Glomerular visceral epithelial cell (primary cell): ENCODE data around the gene CBLB.

ENCODE experiments used
- DNase-seq: peaks from one replicate; pipeline ENCODE4 v3.0.0-alpha.2; 2016; ENCODE audit errors: extremely low spot score

Gene CBLB

DNA sequence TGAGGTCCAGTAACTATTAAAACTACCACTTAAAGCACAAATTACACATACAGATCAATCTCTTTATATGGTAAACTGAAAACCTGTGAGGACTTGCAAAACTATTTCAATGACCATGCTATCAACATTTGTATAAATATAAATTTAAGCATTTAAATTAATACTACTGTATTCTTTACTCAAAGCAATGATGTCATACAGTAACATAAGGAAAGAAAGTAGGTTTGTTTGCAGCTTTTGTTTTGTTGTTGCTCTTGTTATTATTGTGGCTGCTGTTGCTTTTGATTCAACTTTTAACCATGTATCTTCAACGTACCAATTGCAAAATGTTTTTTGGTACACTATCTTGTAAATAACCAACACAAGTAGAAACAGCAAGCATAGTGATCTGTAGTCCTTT, 22.0 kb downstream of the CBLB start:
- DNase-seq = no peak

DNA sequence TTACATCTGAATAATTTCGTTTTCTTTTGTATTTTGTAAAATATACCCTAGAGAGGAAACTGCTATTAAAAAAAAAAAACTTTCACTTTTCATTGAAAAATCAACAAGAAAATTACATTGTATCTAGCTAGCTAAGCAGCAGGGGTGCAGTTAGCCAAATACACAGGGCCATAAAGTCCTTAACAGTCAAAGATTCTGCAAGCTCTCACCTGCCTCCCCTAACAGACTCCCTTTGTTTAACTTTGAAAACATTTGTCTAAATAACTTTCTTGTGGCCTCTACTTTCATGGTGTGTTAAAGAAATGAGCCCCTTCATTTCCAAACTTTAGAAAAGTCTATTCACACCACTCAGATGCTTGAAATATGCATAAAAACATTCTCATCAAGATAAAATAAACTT, 23.3 kb downstream of the CBLB start:
- DNase-seq = no peak

DNA sequence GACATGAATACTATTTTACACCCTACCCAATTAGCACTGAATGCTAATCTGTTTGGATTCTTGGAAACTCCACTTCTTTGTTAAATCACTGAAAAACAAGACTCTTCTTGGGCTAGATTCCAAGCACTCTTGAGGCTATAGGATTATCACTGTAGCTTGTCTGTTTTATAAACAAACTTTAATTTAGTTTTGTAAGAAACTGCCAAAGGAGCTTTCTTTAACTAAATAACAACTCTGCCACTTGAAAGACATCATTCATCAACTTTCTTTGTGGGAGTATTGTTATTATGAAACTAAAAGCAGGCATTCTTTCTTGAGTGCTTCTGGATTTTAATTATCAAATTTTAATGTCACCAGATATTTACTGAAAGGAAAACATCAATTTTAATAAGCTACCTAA, 24.1 kb downstream of the CBLB start:
- DNase-seq = no peak

DNA sequence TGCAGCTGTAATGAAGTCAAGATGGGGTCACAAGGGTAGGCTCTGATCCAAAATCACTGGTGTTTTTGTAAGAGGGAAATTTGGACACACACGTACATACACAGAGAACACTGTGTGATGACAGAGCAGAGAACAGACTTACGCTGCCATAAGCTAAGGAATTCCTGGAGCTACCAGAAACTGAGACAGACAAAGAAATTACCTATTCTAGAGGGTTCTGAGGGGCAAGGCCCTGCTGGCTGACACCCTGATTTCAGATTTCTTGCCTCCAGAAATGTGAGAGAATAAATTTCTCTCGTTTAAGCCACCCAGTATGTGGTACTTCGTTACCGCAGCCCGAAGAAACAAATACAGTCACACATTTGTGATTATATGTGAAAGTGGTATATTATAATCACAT, 24.8 kb downstream of the CBLB start:
- no peak for DNase-seq

DNA sequence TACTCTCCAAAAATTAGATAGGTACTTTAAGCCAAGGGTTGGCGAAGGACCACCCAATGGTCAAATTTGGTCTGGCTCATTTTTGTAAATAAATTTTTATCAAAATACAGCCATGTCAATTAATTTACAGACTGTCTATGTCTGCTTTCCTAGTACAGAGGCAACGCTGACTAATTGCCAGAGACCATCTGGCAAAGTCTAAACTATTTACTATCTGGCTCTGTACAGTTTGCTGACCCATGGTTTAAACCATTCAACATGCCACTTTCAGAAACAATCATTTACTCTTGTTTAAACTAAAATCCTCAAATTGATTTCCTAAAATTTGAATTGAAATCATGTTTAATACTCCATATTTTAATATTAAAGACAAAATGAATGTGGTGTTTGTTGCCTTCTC, 25.9 kb downstream of the CBLB start:
- no peak for DNase-seq

DNA sequence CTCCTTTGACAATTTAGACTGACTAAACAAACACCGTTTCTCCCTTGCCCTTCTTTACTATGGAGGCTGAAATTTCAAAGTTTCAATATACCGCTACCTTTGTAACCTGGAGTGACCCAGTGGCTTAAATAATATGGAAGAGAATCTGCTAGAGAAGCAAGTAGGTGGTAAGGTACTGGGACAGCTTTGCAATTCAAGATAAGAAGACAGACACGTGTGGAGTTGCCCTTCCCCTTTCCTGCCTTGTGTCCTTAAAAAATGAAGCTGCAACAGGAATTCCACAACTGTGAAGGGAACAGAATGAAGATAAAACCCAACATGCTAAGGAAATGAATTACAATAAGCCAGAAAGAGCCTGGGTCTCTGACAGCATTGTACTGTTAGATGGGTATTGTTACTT, 26.4 kb downstream of the CBLB start:
- DNase-seq = no peak

DNA sequence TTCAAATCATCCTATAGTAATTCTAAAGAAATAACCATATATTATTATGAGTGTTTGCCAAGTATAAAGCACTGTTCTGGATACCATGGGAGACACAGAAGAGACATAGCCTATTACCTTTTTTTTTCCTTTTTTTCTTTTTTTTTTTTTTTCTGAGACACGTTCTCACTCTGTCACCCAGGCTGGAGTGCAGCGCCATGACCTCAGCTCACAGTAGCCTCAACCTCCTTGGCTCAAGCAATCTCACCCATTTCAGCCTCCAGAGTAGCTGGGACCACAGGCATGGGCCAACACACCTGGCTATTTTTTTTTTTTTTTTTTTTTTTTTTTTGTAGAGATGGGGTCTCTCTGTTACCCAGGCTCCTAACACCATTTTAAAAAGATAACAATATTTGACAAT, 30.9 kb downstream of the CBLB start:
- no peak for DNase-seq

DNA sequence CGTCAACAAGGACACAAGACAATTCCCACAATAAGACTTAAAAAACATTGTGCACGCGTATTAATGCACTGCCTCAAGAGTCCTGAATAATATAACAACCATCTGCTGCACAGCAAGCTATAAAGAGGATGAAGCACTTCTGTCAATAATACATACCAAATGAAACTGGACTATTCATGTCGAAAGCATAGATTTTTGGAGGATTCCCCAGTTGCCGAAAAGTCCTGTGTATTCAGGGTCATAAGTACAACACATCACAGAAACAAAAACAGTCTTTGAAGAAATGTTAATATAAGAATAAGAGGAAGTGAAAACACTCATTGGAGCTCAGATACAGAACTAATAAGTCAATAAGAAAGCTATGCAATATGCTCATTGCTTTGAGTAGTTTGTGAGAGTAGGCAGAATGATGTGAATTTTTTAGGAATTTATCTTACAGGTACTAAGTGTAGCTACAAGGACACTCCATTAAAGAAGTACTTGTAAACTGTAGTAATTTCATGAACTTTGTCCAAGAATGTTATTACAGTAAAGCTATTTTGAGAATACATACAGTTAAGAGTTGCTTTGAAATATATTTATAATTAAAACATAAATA, 31.6 kb downstream of the CBLB start:
- no peak for DNase-seq

DNA sequence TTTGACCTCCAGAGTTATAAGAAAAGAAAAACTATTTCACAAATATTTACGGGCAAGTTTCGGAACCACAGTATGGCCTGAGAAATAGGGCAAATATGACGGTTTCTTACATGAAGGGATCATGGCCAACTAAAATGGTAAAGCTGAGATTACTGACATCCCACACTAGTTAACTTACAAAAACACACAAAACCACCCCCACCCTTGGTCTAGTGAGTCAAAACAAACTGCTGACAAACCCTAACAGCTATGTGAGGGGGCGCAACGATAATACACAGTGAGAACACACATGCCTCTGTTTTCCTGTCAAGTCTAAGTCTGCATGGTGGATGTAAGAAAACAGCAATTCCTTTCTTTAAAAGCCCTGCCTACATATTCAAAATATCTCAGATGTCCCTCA, 32.3 kb downstream of the CBLB start:
- DNase-seq = no peak

DNA sequence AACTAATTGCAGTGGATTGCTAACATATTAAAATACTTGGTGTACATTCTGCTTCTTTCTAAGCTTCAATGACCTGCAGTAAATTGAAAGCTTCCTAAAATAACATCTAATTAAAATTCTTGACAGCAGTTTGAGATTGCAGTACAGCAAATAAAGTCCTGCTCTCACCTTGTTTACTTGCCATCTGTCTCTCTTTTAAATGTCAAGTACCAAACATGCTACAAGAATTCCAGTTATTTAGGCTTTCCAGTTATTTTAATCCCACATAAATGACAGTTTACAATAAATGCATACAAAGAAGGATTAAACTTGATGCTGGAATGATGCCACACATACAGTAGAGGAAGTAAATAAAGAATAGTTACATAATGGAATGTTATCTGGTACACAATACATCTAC, 33.2 kb downstream of the CBLB start:
- DNase-seq = no peak

DNA sequence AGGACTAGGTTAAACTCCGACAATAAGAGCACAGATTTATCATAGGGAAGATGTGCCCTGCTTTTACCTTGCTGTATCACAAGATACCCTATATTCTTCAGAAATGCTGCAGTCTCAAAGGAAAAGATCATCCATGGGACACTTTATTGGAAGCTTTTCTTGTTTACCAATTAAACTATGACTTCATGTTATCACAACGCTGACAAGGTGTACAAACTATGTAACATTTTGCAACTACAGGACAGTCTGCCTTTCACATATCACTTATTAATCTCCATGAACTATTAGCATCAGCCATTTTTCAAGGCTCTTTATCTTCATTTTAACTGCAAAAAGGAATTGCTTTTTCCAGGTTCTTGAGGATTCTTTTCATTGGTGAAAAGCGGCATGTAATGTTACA, 34.0 kb downstream of the CBLB start:
- no peak for DNase-seq

DNA sequence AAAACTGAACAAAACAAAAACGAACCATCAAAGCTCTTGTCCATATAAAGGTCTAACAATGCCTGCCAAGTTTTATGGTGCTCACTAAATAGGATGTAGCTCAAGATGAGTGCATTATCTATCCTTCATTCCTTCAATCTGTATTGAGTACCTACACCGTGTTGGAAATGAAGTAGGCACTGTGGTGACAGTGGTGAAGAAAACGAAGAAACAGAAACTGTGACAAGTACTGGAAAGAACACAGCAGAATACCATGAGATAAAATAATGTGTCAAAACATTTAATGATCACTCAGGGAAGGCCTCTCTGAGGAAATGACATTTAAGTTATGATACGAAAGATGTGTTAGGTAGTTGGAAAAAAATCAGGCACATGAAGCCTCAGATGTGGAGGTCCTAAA, 36.2 kb downstream of the CBLB start:
- DNase-seq = no peak

DNA sequence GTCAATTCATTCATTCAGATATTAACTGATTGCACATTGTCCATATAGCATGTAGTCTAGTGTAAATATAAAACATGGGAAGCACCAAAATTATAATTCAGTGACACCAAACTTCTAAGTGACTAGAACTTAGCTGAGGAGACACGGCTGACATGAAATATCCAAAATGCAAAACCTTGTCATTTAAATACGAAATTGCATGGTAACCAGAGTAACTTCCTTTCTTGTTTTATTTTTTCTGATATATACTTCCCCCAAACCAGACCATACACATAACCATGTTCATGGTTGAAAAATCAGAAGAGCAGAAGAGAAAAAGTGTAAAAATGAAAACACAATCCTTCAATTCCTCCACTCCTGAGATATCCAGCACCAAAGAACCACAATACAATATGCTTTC, 38.0 kb downstream of the CBLB start:
- DNase-seq = no peak

DNA sequence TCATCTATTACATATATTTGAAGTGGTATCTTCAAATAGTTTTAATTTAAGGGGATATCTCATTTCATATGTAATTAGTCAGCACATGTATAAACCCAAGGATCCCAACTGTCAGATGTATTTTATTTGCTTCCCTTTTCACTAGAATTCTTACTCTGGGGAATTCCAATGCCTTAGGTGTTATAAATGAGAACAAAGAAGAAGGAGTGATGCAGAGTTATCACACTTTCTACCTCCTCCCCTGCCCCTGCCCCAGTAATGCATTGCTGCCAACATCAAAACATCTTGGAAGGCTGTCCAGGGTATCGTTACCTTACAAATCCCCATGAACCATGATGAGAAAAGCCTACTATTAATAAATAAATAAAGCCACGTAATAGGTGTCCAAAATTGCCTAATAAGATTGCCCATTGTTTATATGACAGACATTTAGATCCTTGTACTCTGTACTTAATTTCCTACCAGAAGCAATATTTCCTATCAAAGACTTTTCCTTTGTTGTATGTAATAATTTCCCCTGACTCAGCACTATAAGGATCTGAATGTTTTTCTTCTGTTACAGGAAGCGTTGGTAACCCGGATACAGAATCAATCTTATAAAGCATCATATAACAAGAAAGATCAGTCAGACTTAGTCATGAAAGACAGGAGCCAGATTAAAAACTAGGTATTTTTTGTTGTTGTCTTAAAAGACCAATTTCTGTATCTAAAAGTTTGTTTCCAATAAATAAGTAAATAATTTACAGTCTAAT, 38.8 kb downstream of the CBLB start:
- DNase-seq = no peak

DNA sequence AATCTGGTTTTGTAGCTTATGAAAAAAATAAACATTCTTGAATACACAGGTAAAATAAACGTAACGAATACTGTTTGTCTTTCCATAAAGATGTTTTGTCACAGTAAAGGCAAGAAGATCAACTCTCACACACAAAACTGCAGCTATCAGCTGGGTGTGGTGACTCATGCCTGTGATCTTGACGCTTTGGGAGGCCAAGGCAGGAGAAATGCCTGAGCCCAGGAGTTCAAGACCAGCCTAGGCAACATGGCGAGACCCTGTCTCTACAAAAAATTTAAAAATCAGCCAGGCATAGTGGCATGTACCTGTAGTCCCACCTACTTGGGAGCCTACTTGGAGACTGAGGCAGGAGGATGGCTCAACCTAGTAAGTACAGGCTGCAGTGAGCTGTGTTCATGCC, 39.6 kb downstream of the CBLB start:
- DNase-seq = no peak

DNA sequence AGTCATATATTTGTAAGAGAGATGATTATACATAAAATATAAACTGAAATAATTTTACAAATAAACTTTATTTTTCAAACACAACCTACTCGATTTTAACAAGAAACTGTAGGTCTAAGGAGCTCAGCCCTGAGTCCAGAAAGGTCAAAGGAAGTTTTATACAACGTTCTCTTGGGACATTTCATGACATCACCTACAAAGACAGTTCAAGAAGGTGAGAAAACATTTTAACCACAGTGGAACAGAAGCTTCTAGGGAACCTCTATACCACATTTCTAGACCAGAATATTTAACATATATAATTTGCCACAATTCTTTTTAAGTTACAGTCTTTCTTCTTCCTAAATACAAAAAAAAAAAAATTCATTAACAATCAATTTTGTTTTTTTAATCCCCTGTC, 40.1 kb downstream of the CBLB start:
- no peak for DNase-seq

DNA sequence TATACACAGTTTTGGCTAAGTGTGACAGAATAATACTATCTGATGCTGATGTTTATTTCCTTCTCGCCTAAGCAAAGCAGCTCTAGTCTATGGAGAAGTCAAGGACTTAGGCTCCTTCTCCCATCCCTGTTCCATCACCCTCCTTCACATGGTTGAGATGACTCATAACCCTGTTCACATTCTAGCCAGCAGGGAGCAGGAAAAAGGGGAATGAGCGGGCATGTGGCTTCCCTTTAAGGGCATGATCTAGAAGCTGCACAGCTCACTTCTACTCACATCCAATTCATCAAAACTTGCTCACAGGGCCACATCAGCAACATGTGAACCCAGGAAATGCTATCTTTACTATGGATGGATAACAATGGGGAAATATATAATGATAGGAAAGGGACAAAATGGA, 40.9 kb downstream of the CBLB start:
- peak; percentile 58 for DNase-seq

DNA sequence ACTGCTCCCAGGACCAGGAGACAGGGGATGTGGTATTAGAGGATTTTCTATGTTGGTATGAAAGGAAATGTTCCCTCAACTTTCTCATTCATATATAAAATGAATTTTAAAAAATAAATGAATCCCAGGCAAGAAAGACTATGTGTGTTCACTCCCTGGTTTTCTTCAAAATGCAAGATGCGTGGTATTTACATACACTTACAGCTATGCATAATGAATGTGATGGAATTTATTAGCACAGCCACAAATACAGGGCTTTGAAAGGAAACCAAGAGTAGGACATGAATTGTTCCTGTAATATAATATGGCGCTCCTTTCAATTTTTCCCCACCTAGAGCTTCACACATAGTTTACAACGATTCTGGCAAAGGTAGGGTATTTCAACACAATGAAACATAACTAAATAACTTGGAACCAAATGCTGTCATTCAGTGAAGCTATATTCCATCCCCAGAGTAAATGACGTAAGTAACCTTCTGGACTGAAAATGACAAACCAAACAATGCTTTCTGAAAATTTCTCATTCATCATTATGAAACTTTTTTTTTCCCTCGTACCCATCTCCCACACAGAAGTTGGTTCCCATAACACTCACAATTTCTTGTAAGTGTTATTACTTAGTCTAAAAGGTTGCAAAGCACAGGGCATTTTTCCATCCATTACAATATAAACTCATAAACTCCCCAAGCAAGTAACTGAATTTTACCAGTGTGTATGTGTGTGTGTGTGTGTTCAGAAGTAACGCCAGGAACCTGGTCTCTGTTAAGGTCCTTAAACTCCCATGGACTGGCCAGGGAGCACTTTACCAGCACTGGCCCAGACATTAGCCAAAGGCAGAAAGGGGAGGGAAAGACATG, 41.8 kb downstream of the CBLB start:
- DNase-seq = no peak

DNA sequence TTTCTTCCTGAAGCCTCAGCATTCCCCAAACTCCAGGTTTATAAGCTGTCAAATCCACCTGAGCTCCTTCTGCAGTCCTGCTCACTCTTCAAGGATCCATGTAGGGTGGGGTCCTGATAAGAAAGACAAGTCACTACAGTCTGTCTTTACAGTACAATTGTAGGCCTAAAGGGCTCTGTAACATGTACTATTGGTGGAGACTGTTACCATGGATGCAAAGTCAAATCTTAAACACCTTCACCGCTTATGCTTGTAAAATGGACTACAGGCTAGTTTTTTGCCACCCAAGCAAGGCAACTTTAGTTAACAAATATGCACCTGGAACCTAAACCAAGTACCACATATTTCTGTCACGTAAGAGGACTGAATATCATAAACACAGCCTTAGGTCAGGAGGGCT, 44.7 kb downstream of the CBLB start:
- no peak for DNase-seq

DNA sequence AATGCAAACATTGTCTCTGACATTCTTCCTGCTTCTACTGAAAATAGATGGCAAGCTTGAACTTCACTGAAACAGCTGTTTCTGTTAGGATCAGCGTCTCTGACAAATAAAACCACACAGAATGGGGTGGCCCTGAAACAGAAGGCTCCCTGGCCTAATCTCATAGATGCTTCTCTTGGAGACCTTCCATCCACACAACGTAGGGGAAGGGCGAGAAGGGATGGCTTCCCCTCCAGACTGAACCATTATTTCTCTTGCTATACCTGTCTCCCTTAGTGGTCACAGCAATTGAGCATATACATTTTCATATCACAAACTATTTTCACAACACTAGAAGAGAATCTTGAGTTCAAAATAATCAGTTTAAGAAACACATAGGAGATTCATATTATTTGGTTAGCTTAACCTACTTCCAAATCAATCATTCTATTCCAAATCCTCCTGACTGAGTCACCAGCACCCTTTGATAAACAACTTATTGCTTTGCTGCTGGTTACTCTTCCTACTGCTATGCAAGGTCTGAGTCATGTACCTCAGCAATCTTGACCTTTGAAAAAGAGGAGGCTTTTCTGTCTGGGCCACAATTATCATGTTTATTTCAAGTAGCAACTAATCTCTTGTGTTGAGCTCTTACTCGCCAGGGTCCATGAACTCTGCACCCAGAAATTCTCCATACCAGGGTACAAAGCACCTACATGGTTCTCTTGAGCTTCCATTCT, 45.5 kb downstream of the CBLB start:
- peak; percentile 45 for DNase-seq

DNA sequence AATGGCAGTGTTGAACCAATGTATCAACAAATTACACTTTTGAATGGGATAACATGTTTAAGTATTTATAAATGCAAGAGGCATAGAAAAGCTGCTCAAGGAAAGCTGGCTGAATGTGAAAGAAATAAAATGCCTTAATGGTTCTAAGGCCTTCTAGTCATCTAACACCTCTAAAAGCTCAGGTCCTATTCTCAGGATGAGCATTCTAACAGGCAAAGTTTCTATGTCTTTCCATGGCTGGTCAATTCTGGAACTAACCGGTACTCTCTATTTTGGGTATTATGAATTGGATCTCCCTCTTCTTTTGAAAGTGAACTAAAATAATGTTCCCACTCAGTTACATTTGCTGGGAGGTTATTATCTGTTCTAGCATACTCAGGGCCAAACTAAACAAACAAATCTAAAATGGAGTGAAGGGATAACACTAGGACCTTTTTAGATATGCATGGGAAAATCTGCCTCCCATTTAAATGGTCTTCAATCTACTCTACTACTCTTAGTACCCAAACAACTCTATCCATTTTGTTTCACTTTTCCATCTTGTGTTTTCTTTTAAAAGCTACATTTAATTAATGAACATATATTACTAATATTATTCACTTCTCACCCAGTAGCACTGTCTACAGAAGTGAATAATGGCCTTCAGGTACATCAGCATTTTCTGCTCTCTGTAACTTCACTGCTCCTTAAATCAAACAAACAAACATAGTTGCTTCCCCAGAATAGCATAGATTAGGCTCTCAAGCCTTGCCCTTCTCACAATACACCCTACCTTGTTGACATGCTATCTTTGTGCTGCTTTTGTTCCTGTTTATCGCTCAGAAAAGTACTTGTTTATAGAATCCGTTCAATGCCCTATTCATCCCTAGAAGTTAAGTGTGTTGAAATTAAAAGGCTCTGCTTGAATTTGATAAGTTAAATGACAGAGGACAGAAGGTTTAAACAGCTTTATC, 46.4 kb downstream of the CBLB start:
- no peak for DNase-seq
